ENCODE results near the gene FCMR.
A peak's percentile ranks its signal among the peaks of the same experiment; 100 is the strongest.

FCMR gene

GRCh38 chr1:206898089-206898914, 23.4 kb downstream of the FCMR start:
- DNase-seq, result no peak

- no peak for DNase-seq
Observed at GRCh38 chr1:206897175-206897574, 24.6 kb downstream of the FCMR start, which contains the start of gene IL24. TSS of gene IL24 (plus strand) at chr1:206897443. CDS start at chr1:206897833, 390 bp downstream.

GRCh38 chr1:206896261-206896660, 25.5 kb downstream of the FCMR start:
- no peak for DNase-seq

- peak; percentile 81 for DNase-seq
Observed at GRCh38 chr1:206895837-206896242, 25.9 kb downstream of the FCMR start.

- DNase-seq, result peak; percentile 96
Observed at GRCh38 chr1:206895325-206895724, 26.4 kb downstream of the FCMR start.

GRCh38 chr1:206893380-206893779, 28.4 kb downstream of the FCMR start:
- DNase-seq, result no peak

- DNase-seq, result no peak
Observed at GRCh38 chr1:206892351-206892984, 29.3 kb downstream of the FCMR start.

GRCh38 chr1:206891412-206891811, 30.3 kb downstream of the FCMR start:
- DNase-seq, result no peak

- no peak for DNase-seq
Observed at GRCh38 chr1:206890125-206891060, 31.3 kb downstream of the FCMR start.

- no peak for DNase-seq
Observed at GRCh38 chr1:206887701-206888100, 34.0 kb downstream of the FCMR start.

- no peak for DNase-seq
Observed at GRCh38 chr1:206886831-206887230, 34.9 kb downstream of the FCMR start.

- DNase-seq, result no peak
Observed at GRCh38 chr1:206885341-206886060, 36.2 kb downstream of the FCMR start.

GRCh38 chr1:206883876-206884275, 37.9 kb downstream of the FCMR start:
- DNase-seq, result no peak

- no peak for DNase-seq
Observed at GRCh38 chr1:206883160-206883559, 38.6 kb downstream of the FCMR start.

GRCh38 chr1:206882555-206882954, 39.2 kb downstream of the FCMR start:
- DNase-seq, result no peak

GRCh38 chr1:206880314-206880713, 41.4 kb downstream of the FCMR start:
- no peak for DNase-seq

- DNase-seq, result no peak
Observed at GRCh38 chr1:206878456-206878855, 43.3 kb downstream of the FCMR start.

GRCh38 chr1:206875752-206876377, 45.9 kb downstream of the FCMR start:
- no peak for DNase-seq

GRCh38 chr1:206873603-206874188, 48.0 kb downstream of the FCMR start:
- no peak for DNase-seq

- no peak for DNase-seq
Observed at GRCh38 chr1:206872139-206872538, 49.6 kb downstream of the FCMR start.

- no peak for DNase-seq
Observed at GRCh38 chr1:206868264-206868663, 53.5 kb downstream of the FCMR start.

- no peak for DNase-seq
Observed at GRCh38 chr1:206867716-206868115, 54.0 kb downstream of the FCMR start.

All from NCI-H146 (cell line).